Suprapubic skin (tissue), 3 donors: ENCODE measurements around the gene MYL12A.

Source experiments
- CTCF ChIP-seq, 2 donors: fragments of 200-600 bp in 1 of 2; fragments of 450-650 bp in 1 of 2; sonication (generic) in 1 of 2; IDR thresholded peaks; one replicate each; pipeline ENCODE4 v1.5.1; 2016 to 2019; ENCODE audit warnings: antibody characterized with exemption in 2 of 2, mild to moderate bottlenecking in 1 of 2, moderate library complexity in 1 of 2
- POLR2A ChIP-seq, 2 donors: fragments of 450-650 bp; IDR thresholded peaks; one replicate each; pipeline ENCODE4 v1.6.1; 2017; ENCODE audit warnings: antibody characterized with exemption in 2 of 2, mild to moderate bottlenecking in 2 of 2, moderate library complexity in 2 of 2

GRCh38 chr18:3266062-3266608 is 18.5 kb downstream of the MYL12A start:
- TF ChIP-seq CTCF (IDR thresholded peaks at IDR 0.05) (no peak), POLR2A (IDR thresholded peaks at IDR 0.05) (no peak)
